A549 (cell line): ENCODE measurements around the gene SPATS2. TPM values are rescaled to one million over a fixed set of nuclear protein-coding genes. Genes with fewer than 3 reads are reported as not detected.

Experiments
- ATAC-seq, 2 experiments: fragments of 200-7000 bp in 1 of 2; fragments of >200 bp in 1 of 2; cut with Nextera tagmentation in 1 of 2; cut with Tn5 transposase in 1 of 2; 3 replicates each; pipeline versions ENCODE4 v1.8.0 to v1.9.1; 2018 to 2020; ENCODE audit warnings: mild to moderate bottlenecking in 1 of 2, moderate library complexity in 1 of 2
- CTCF ChIA-PET: fragments of 300-600 bp; sonication (Branson Sonifier 250); formaldehyde crosslinking; extraction: SDS; loops from one replicate; lab custom pipeline; 2021; ENCODE audit warnings: antibody characterized with exemption, inconsistent platforms; lab: Yijun Ruan, JAX
- POLR2A ChIA-PET: fragments of 350-600 bp; formaldehyde crosslinking; extraction: SDS; loops from one replicate; lab custom pipeline; 2021; ENCODE audit warnings: antibody characterized with exemption, inconsistent platforms; lab: Yijun Ruan, JAX
- DNase-seq, 2 experiments: peaks; one replicate each; pipeline versions ENCODE4 v3.0.0 to v3.0.0-alpha.2; 2011 to 2016; ENCODE audit warnings: low read depth in 1 of 2, low spot score in 1 of 2
- FAIRE-seq: peaks from 2 replicates; lab custom pipeline; 2011; peaks lifted over from hg19 to GRCh38; lab: Jason Lieb, UNC
- H3K27ac ChIP-seq, 2 experiments: fragments of >200 bp; sonication (Bioruptor Twin); formaldehyde crosslinking; 3 replicates each; pipeline ENCODE4 v1.5.1; 2016 to 2017
- H3K4me1 ChIP-seq: fragments of >200 bp; sonication (Bioruptor Twin); formaldehyde crosslinking; 3 replicates; pipeline ENCODE4 v1.6.1; 2016
- H3K4me2 ChIP-seq: fragments of >200 bp; sonication (Bioruptor Twin); formaldehyde crosslinking; 3 replicates; pipeline ENCODE4 v1.6.1; 2016
- H3K4me3 ChIP-seq: fragments of >200 bp; sonication (Bioruptor Twin); formaldehyde crosslinking; 3 replicates; pipeline ENCODE4 v1.5.1; 2016
- H3K9me3 ChIP-seq: fragments of >200 bp; sonication (Bioruptor Twin); formaldehyde crosslinking; 3 replicates; pipeline ENCODE4 v1.6.1; 2016
- BHLHE40 ChIP-seq: IDR thresholded peaks from 2 replicates; pipeline ENCODE4 v1.6.1; 2012; ENCODE audit warnings: low read depth, low read length, inconsistent platforms
- CBX8 ChIP-seq: fragments of 200-600 bp; sonication (generic); IDR thresholded peaks from 2 replicates; pipeline ENCODE4 v1.6.1; 2016
- CEBPB ChIP-seq, 2 experiments: fragments of >200 bp in 1 of 2; sonication (Bioruptor Twin) in 1 of 2; formaldehyde crosslinking in 1 of 2; IDR thresholded peaks; 2 replicates each; pipeline ENCODE4 v1.6.1; 2012 to 2016
- EHF ChIP-seq: fragments of 250-450 bp; sonication (Bioruptor Pico); IDR thresholded peaks from 2 replicates; pipeline ENCODE4 v1.5.0; 2020; ENCODE audit warnings: mild to moderate bottlenecking
- EHMT2 ChIP-seq: fragments of 200-600 bp; sonication (generic); IDR thresholded peaks from 2 replicates; pipeline ENCODE4 v1.6.1; 2016; ENCODE audit warnings: antibody characterized with exemption, low read depth, mild to moderate bottlenecking, moderate library complexity
- EP300 ChIP-seq, 2 experiments: fragments of >200 bp; sonication (Bioruptor Twin); formaldehyde crosslinking; IDR thresholded peaks; 2 replicates in 1 of 2; 3 replicates in 1 of 2; pipeline ENCODE4 v1.6.1; 2016 to 2017
- FOSL2 ChIP-seq, 2 experiments: fragments of 450-650 bp in 1 of 2; fragments of >200 bp in 1 of 2; sonication (Bioruptor Twin) in 1 of 2; formaldehyde crosslinking; IDR thresholded peaks; 2 replicates each; pipeline versions ENCODE4 v1.5.0 to v1.6.1; 2016 to 2020; ENCODE audit warnings: mild to moderate bottlenecking in 1 of 2, moderate library complexity in 1 of 2
- FOXS1 ChIP-seq: fragments of 250-450 bp; sonication (Bioruptor Pico); IDR thresholded peaks from 2 replicates; pipeline ENCODE4 v1.5.0; 2020; ENCODE audit warnings: mild to moderate bottlenecking, moderate library complexity
- GATA3 ChIP-seq: IDR thresholded peaks from 2 replicates; pipeline ENCODE4 v1.6.1; 2012; ENCODE audit warnings: borderline replicate concordance
- HEYL ChIP-seq: fragments of 250-450 bp; sonication (Bioruptor Pico); IDR thresholded peaks from 2 replicates; pipeline ENCODE4 v1.8.0; 2021; ENCODE audit warnings: mild to moderate bottlenecking, moderate library complexity
- HOXB13 ChIP-seq: fragments of 250-450 bp; sonication (Bioruptor Pico); IDR thresholded peaks from 2 replicates; pipeline ENCODE4 v1.5.0; 2020; ENCODE audit warnings: low read depth, mild to moderate bottlenecking, moderate library complexity
- JUN ChIP-seq, 2 experiments: fragments of >200 bp; sonication (Bioruptor Twin); formaldehyde crosslinking; IDR thresholded peaks; 2 replicates in 1 of 2; 3 replicates in 1 of 2; pipeline ENCODE4 v1.6.1; 2016 to 2017
- JUNB ChIP-seq: fragments of >200 bp; sonication (Bioruptor Twin); formaldehyde crosslinking; IDR thresholded peaks from 2 replicates; pipeline ENCODE4 v1.6.1; 2016
- KDM5A ChIP-seq: fragments of 200-600 bp; sonication (generic); IDR thresholded peaks from 2 replicates; pipeline ENCODE4 v1.6.1; 2016; ENCODE audit warnings: antibody characterized with exemption, mild to moderate bottlenecking
- MAFK ChIP-seq: fragments of 450-650 bp; IDR thresholded peaks from 2 replicates; pipeline ENCODE4 v1.6.1; 2014; ENCODE audit not compliant: partially characterized antibody
- MAZ ChIP-seq: fragments of 150-350 bp; IDR thresholded peaks from 2 replicates; pipeline ENCODE4 v1.6.1; 2014; ENCODE audit warnings: antibody characterized with exemption, low read depth, low read length, borderline replicate concordance
- MYC ChIP-seq: IDR thresholded peaks from 2 replicates; pipeline ENCODE4 v1.6.1; 2012; ENCODE audit warnings: mild to moderate bottlenecking, inconsistent platforms, low read length, improper control_type of control experiment, borderline replicate concordance
- POLR2A ChIP-seq: IDR thresholded peaks from 2 replicates; pipeline ENCODE4 v1.6.1; 2012; ENCODE audit warnings: mild to moderate bottlenecking, low read length
- RAD21 ChIP-seq, 2 experiments: fragments of >200 bp in 1 of 2; sonication (Bioruptor Twin) in 1 of 2; formaldehyde crosslinking in 1 of 2; IDR thresholded peaks in 1 of 2; conservative IDR thresholded peaks in 1 of 2; 2 replicates in 1 of 2; 3 replicates in 1 of 2; pipeline ENCODE4 v1.6.1; 2012 to 2018; ENCODE audit warnings: inconsistent platforms in 1 of 2
- RCOR1 ChIP-seq: fragments of 150-350 bp; IDR thresholded peaks from 2 replicates; pipeline ENCODE4 v1.6.1; 2014; ENCODE audit warnings: antibody characterized with exemption, low read length, low read depth
- RNF2 ChIP-seq: fragments of 200-600 bp; sonication (generic); IDR thresholded peaks from 2 replicates; pipeline ENCODE4 v1.6.1; 2016; ENCODE audit warnings: low read depth, mild to moderate bottlenecking, antibody characterized with exemption, moderate library complexity, borderline replicate concordance
- SMC3 ChIP-seq: fragments of >200 bp; sonication (Bioruptor Twin); formaldehyde crosslinking; IDR thresholded peaks from 3 replicates; pipeline ENCODE4 v1.6.1; 2018; ENCODE audit warnings: inconsistent platforms
- TFCP2L1 ChIP-seq: fragments of 250-450 bp; sonication (Bioruptor Pico); IDR thresholded peaks from 2 replicates; pipeline ENCODE4 v1.5.0; 2021; ENCODE audit warnings: mild to moderate bottlenecking
- ZFP36 ChIP-seq: fragments of 450-650 bp; IDR thresholded peaks from 2 replicates; pipeline ENCODE4 v1.6.1; 2014; ENCODE audit warnings: borderline replicate concordance; ENCODE audit not compliant: partially characterized antibody
- WGBS: methylation state at CpG from one replicate; pipeline ENCODE4 v1.1.6; 2017; ENCODE audit errors: missing lambda C conversion rate; 5-methylcytosine and 5-hydroxymethylcytosine counted together
- polyA plus RNA-seq, 4 experiments: library from polyadenylated mRNA; depleted of rRNA in 3 of 4; stranded (reverse); fragments of >200 nt; fragmentation: RNase III in 1 of 4; extraction: RNeasy Plus Mini Kit Qiagen cat#74134 plus additional on column Dnase treatment in 1 of 4; gene quantifications; 2 replicates in 3 of 4; 3 replicates in 1 of 4; pipeline ENCODE4 v1.2.3, GENCODE V29; 2011 to 2017
- TF ChIP-seq, protein P1 (sequence below): fragments of >200 bp; sonication (Bioruptor Twin); formaldehyde crosslinking; IDR thresholded peaks from 2 replicates; pipeline ENCODE4 v1.6.1; 2016
- TF ChIP-seq, protein P2 (sequence below): fragments of >200 bp; sonication (Bioruptor Twin); formaldehyde crosslinking; IDR thresholded peaks from 3 replicates; pipeline ENCODE4 v1.5.1; 2016
- TF ChIP-seq, protein P3 (sequence below): fragments of >200 bp; sonication (Bioruptor Twin); formaldehyde crosslinking; IDR thresholded peaks from 3 replicates; pipeline ENCODE4 v1.6.1; 2016

The SPATS2 gene
- polyA plus RNA-seq, 2 of the 4 experiments (the other 2 are of a cell fraction) = 37.7 to 154 TPM

DNA sequence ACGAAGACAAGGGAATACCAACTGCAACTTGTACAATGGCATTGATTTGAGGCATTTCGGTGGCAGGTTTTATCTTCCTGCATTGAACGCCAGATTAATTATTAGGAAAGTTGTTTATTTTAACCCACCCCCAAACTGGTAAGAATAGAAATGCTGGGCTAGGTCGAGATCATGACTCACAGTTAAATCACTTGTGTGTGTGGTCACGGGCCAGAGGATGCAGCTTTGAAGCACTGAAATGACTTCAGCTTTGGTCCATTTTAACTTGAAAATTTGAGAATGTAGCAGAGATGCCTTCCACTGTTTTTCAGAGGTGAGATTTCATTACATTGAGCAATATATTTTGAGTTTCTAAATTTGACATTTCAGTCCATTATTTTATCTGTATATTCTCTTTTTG lies 148.0 kb downstream of the SPATS2 start (continued):
- TF ChIP-seq RAD21 (conservative IDR thresholded peaks at IDR 0.05 in 1 of 2, IDR thresholded peaks at IDR 0.05 in 1 of 2) (0 out of 5 replicates have a peak, but pooled peaks of 1 of the 2 experiments have one; percentile 30), JUN (IDR thresholded peaks at IDR 0.05) (peak; percentile 53 to 62; a peak in 2 of 5 replicates)

DNA sequence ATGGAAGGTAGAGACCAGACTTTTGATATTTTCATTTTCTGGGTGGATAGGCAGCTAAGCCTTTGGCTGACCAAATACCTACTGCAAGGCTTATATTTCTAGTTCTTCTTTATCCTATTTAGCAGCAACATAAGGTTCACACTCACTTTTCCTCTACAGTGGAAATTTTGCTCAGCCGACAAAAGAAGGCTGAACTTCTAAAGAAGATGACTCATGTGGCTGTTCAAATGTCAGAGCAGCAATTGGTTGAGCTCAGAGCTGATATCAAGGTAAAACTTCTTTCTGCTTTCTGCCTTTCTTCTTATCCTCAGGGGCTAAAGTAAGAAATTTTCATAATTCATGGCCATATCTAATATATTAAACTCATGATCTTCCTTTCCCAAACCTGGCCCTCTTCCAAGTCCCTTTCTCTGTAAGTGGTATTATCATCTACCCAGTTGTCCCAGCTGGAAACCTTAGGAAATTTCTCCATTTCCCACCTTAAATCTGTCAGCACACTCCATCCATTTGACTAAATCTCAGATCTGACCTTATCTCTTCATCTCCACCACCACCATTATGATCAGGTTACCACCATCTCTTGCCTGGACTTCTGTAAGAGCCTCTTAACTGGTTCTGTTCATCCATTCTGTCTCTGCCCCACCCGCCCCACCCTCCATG lies 151.8 kb downstream of the SPATS2 start:
- no peak overlapping the region for H3K4me3 ChIP-seq
- FAIRE-seq = no peak
- peak overlapping the region in 1 of 2 experiments; percentile 53; a peak in 3 of 6 replicates for H3K27ac ChIP-seq
- TF ChIP-seq FOSL2 (IDR thresholded peaks at IDR 0.05) = 0 out of 2 replicates have a peak, but pooled peaks have one; percentile 10
- TF ChIP-seq FOSL2 (CRISPR knock-in tag; IDR thresholded peaks at IDR 0.05) = peak; percentile 64
- TF ChIP-seq MYC = no peak
- TF ChIP-seq, all 56 proteins: peak for 1
- ChIA-PET CTCF (interaction anchor here (0.7 to 19.2 kb wide), 10 partner anchors 9 to 223 kb away, joined by 3 to 484 read pairs (median 5); partner anchors contain the start of genes DNAJC22 and SPATS2), POLR2A (interaction anchor here (0.6 kb wide), 1 partner anchor 16 kb away, joined by 4 read pairs; no protein-coding TSS in a partner anchor)
- Histone ChIP-seq H3K4me1 (peaks cover 43% of the 10 kb centered on the region), H3K9me3 (no peaks in the 10 kb centered on the region), H3K4me2 (peak overlapping the region; percentile 29; the same call in 2 of the 3 replicates)
- 25% methylated on average over 1 of the region's 2 CpGs for WGBS
- ATAC-seq (0 out of 6 replicates have a peak, but pooled peaks of 1 of the 2 experiments have one; percentile 25), DNase-seq (no peak)

DNA sequence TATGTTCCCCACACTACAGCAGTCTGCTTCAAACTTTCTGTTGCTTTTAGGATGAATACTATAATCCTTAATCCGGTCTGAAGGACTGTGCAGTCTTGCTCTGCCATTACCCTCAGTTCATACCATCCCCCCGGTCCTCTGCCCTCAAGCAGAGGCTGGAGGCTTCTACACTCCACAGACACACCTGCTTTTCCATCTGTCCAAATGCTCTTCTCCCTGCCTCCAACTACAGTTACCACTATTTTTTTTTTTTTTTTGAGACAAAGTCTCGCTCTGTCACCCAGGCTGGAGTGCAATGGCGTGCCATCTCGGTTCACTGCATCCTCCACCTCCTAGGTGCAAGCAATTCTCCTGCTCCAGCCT lies 152.3 kb downstream of the SPATS2 start:
- Histone ChIP-seq H3K27ac (peak overlapping the region in 1 of 2 experiments; percentile 53; a peak in 3 of 6 replicates), H3K4me2 (no peak overlapping the region; the same call in 2 of the 3 replicates), H3K4me3 (no peak overlapping the region), H3K9me3 (no peaks in the 10 kb centered on the region), H3K4me1 (peaks cover 39% of the 10 kb centered on the region)
- no peak for TF ChIP-seq TFCP2L1
- TF ChIP-seq JUNB = no peak
- no peak for TF ChIP-seq HOXB13
- TF ChIP-seq HEYL (CRISPR knock-in tag) = no peak
- TF ChIP-seq, protein P1, sequence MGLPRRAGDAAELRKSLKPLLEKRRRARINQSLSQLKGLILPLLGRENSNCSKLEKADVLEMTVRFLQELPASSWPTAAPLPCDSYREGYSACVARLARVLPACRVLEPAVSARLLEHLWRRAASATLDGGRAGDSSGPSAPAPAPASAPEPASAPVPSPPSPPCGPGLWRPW = no peak
- TF ChIP-seq EHF = no peak
- TF ChIP-seq RNF2 = no peak
- no peak for TF ChIP-seq BHLHE40
- no peak for TF ChIP-seq MAZ
- TF ChIP-seq FOXS1 (CRISPR knock-in tag) = no peak
- no peak for TF ChIP-seq EHMT2
- TF ChIP-seq, protein P2, sequence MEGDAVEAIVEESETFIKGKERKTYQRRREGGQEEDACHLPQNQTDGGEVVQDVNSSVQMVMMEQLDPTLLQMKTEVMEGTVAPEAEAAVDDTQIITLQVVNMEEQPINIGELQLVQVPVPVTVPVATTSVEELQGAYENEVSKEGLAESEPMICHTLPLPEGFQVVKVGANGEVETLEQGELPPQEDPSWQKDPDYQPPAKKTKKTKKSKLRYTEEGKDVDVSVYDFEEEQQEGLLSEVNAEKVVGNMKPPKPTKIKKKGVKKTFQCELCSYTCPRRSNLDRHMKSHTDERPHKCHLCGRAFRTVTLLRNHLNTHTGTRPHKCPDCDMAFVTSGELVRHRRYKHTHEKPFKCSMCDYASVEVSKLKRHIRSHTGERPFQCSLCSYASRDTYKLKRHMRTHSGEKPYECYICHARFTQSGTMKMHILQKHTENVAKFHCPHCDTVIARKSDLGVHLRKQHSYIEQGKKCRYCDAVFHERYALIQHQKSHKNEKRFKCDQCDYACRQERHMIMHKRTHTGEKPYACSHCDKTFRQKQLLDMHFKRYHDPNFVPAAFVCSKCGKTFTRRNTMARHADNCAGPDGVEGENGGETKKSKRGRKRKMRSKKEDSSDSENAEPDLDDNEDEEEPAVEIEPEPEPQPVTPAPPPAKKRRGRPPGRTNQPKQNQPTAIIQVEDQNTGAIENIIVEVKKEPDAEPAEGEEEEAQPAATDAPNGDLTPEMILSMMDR = no peak
- no peak for ATAC-seq
- 92% methylated on average over 5 of the region's 5 CpGs for WGBS
- no peak for FAIRE-seq
- CTCF ChIA-PET = interaction anchor here (0.7 to 19.2 kb wide), 5 partner anchors 158 to 245 kb away, joined by 3 to 484 read pairs (median 8); partner anchors contain the start of genes DNAJC22 and SPATS2
- POLR2A ChIA-PET = no interaction called here
- DNase-seq = no peak

DNA sequence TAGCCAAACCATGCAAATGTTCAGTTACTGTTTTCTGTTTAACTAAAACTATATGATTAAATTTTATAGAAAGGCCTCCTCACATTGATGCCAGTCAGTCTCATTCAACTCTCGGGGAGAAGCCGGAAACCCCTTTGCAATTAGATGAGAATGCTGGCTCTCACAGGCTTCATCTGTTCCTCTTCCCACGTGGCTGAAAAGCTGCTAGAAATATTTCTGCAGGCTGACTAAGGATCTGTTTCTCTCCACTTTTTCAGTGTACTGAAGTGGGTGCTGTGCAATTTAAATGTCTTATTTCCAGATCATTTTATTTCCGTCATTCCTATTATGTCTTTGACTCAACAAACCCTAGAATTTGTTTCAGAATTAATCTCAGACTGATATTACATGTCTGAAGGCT lies 154.1 kb downstream of the SPATS2 start:
- DNase-seq = no peak
- Histone ChIP-seq H3K9me3 (no peaks in the 10 kb centered on the region), H3K27ac (no peak overlapping the region), H3K4me2 (no peak overlapping the region), H3K4me1 (peaks cover 21% of the 10 kb centered on the region), H3K4me3 (no peak overlapping the region)
- CTCF ChIA-PET = interaction anchor here (19.2 kb wide), 1 partner anchor 160 kb away, joined by 484 read pairs; the partner anchor contains the start of gene SPATS2
- FAIRE-seq = no peak
- WGBS = 92% methylated on average over 4 of the region's 4 CpGs
- no peak for ATAC-seq
- POLR2A ChIA-PET = no interaction called here
- no peak for TF ChIP-seq SMC3
- no peak for TF ChIP-seq KDM5A
- TF ChIP-seq, protein P2 = no peak
- TF ChIP-seq FOXS1 (CRISPR knock-in tag) = no peak
- no peak for TF ChIP-seq TFCP2L1
- TF ChIP-seq, protein P3, sequence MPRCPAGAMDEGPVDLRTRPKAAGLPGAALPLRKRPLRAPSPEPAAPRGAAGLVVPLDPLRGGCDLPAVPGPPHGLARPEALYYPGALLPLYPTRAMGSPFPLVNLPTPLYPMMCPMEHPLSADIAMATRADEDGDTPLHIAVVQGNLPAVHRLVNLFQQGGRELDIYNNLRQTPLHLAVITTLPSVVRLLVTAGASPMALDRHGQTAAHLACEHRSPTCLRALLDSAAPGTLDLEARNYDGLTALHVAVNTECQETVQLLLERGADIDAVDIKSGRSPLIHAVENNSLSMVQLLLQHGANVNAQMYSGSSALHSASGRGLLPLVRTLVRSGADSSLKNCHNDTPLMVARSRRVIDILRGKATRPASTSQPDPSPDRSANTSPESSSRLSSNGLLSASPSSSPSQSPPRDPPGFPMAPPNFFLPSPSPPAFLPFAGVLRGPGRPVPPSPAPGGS = no peak
- no peak for TF ChIP-seq CBX8
- no peak for TF ChIP-seq CEBPB (IDR thresholded peaks at IDR 0.05)
- TF ChIP-seq RNF2 = no peak
- no peak for TF ChIP-seq RCOR1
- TF ChIP-seq MAZ = no peak
- TF ChIP-seq MAFK = no peak
- no peak for TF ChIP-seq ZFP36
- TF ChIP-seq GATA3 = no peak
- no peak for TF ChIP-seq POLR2A
- TF ChIP-seq EP300 (IDR thresholded peaks at IDR 0.05) = no peak
